Measurements from ENCODE around the gene CMIP.
A peak's percentile ranks its signal among the peaks of the same experiment; 100 is the strongest.
"Not testable (repeated sequence)": the region's sequence is repeated elsewhere in the genome, so short reads cannot be mapped to it uniquely, and the experiment has no call there.

CMIP gene

GRCh38 chr16:81421536-81421935, 23.1 kb upstream of the CMIP start:
- no peak for DNase-seq (ENCODE audit: low spot score)

GRCh38 chr16:81422153-81422552, 22.5 kb upstream of the CMIP start:
- not testable (repeated sequence) for DNase-seq (ENCODE audit: low spot score)

GRCh38 chr16:81424771-81425170, 19.8 kb upstream of the CMIP start:
- DNase-seq (ENCODE audit: low spot score), result peak; percentile 16

GRCh38 chr16:81427219-81427618, 17.4 kb upstream of the CMIP start:
- DNase-seq (ENCODE audit: low spot score), result no peak

GRCh38 chr16:81429045-81429521, 15.5 kb upstream of the CMIP start:
- DNase-seq (ENCODE audit: low spot score), result no peak

- no peak for DNase-seq (ENCODE audit: low spot score)
Observed at GRCh38 chr16:81431554-81432353, 12.9 kb upstream of the CMIP start.

- no peak for DNase-seq (ENCODE audit: low spot score)
Observed at GRCh38 chr16:81432937-81433557, 11.6 kb upstream of the CMIP start.

GRCh38 chr16:81435103-81435502, 9.5 kb upstream of the CMIP start:
- no peak for DNase-seq (ENCODE audit: low spot score)

- no peak for DNase-seq (ENCODE audit: low spot score)
Observed at GRCh38 chr16:81435567-81435966, 9.0 kb upstream of the CMIP start.

GRCh38 chr16:81436386-81436785, 8.2 kb upstream of the CMIP start:
- DNase-seq (ENCODE audit: low spot score), result no peak

- DNase-seq (ENCODE audit: low spot score), result no peak
Observed at GRCh38 chr16:81437865-81438264, 6.7 kb upstream of the CMIP start.

- no peak for DNase-seq (ENCODE audit: low spot score)
Observed at GRCh38 chr16:81440888-81441761, 3.5 kb upstream of the CMIP start.

- peak; percentile 19 for DNase-seq (ENCODE audit: low spot score)
Observed at GRCh38 chr16:81442220-81442915, 2.2 kb upstream of the CMIP start.

GRCh38 chr16:81442916-81443687, 1.5 kb upstream of the CMIP start:
- DNase-seq (ENCODE audit: low spot score), result peak; percentile 22

GRCh38 chr16:81443688-81444447, 740 bp upstream of the CMIP start:
- DNase-seq (ENCODE audit: low spot score), result no peak

- DNase-seq (ENCODE audit: low spot score), result peak; percentile 38
Observed at GRCh38 chr16:81445143-81445961, 744 bp downstream of the CMIP start.

- peak; percentile 35 for DNase-seq (ENCODE audit: low spot score)
Observed at GRCh38 chr16:81445966-81446906, 1.6 kb downstream of the CMIP start.

GRCh38 chr16:81446907-81447268, 2.3 kb downstream of the CMIP start:
- DNase-seq (ENCODE audit: low spot score), result no peak

All from CD4-positive, alpha-beta T cell treated with Interleukin-2 at 100 ng/mL for 4 hours (primary cell).